HK-2 (cell line): ENCODE measurements around the gene NUP153.
"Not testable (repeated sequence)": the region's sequence is repeated elsewhere in the genome, so short reads cannot be mapped to it uniquely, and the experiment has no call there.

Experiments
- DNase-seq: peaks from one replicate; pipeline ENCODE4 v3.0.0-alpha.2; 2018; ENCODE audit not compliant: unreplicated experiment

NUP153 gene

GRCh38 chr6:17714177-17714576, 7.5 kb upstream of the NUP153 start:
- DNase-seq = no peak

GRCh38 chr6:17712576-17712975, 5.9 kb upstream of the NUP153 start:
- no peak for DNase-seq

GRCh38 chr6:17710331-17710730, 3.6 kb upstream of the NUP153 start:
- no peak for DNase-seq

DNA sequence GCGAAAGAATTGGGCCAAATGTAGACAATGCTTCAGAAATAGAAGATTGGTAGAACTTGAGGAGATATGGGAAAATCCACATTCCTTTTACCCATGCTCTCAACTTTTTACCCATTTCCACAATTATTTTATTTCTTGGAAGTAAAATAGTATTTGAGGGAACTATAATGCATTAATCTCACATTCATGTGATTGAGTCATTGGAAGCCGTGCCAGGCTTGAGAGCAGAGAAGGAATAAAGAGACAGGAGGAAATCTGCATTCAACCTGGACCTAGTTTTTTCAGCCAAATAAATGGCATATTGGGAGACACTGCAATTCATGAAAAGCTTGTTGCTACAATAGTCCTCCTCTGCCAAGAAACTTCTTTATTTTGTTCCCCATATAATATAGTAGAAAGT, 2.8 kb upstream of the NUP153 start:
- DNase-seq = no peak

DNA sequence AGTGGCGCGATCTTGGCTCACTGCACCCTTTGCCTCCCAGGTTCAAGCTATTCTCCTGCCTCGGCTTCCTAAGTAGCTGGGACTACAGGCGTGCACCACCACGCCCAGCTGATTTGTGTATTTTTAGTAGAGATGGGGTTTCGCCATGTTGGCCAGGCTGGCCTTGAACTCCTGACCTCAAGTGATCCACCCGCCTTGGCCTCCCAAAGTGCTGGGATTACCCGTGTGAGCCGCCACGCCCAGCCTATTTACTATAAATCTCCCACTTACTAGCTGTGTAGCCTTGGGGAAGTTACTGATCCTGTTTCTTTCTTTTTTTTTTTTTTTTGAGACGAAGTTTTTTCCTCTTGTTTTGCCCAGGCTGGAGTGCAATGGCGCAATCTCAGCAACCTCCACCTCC, 1.3 kb upstream of the NUP153 start:
- DNase-seq = not testable (repeated sequence)

GRCh38 chr6:17707371-17707651, 586 bp upstream of the NUP153 start:
- DNase-seq = no peak

- DNase-seq = peak; percentile 85
Observed at GRCh38 chr6:17705778-17706579, 746 bp downstream of the NUP153 start.

DNA sequence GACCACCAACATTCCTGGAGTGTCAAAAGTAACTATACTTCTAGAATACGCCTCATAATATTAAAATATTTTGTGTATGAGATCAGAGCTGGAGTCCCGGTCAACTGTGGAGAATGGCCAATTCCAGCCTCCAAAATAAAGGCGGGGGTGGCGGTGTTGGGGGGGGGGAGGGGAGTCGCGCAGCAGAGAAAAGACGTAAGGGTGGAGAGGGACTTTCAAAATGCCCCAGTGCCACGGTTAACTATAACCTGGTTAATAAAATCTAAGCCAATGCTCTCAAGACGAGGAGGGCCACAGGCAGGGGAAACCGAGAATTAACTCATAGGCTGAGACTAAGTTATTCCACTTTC, 1.3 kb downstream of the NUP153 start:
- DNase-seq = peak; percentile 65

GRCh38 chr6:17703256-17703694, 3.5 kb downstream of the NUP153 start:
- DNase-seq = peak; percentile 13

DNA sequence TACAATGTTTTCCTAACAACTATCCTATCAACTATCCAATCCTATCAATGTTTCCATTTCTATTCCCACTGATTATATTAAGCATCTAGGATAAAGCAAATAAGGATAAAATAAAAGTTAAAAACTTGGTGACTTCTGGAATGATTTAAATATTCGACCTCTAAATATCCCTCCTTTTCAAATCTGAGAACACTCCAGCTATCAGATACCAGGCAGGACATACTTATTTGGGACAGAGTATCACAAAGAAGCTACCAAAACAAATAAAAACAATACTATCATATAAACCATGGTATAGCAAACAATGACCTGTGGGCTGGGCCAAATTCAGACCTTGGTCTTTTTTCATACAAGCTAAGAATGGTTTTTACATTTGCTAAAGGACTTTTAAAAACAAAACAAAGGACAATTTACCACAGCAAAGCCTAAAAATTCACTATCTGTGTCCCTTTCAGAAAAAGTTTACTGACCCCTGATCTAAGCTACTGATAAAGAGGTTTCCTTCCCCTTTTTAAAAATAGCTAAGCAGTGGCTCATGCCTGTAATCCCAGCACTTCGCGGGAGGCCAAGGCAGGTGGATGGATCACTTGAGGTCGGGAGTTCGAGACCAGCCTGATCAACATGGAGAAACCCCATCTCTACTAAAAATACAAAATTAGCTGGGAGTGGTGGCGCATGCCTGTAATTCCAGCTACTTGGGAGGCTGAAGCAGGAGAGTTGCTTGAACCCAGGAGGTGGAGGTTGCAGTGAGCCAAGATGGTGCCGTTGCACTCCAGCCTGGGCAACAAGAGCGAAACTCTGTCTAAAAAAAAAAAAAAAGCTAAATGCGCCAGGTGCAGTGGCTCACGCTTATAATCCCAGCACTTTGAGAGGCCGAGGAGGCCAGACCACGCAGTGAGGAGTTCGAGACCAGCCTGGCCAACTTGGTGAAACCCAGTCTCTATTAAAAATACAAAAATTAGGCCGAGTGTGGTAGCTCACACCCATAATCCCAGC, 6.0 kb downstream of the NUP153 start:
- DNase-seq = no peak

DNA sequence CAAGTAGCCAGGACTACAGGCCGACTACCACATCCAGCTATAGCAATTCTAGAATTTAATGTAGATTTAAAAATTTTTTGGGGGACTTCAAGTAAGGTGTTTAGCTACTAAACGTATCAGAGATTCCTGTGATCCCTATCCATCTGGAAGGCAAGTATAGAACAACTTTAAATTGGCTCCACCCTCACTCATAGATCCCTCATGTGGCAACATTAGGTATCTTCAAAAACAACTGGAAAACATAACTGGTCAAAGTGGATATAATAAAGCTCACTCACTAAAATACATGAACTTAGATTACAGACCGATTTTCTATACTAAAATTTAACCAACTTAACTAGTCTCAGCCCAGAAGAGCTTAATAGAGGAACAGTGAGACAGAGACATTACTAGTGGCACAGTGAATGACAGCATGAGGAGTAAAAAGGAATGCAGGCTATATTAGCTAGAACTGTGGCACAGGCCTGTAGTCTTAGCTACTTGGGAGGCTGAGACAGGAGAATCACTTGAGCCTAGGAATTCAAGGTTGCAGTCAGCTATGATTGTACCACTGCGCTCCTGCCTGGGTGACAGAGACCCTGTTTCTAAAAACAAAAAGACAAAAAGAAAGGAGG, 14.7 kb downstream of the NUP153 start:
- no peak for DNase-seq

DNA sequence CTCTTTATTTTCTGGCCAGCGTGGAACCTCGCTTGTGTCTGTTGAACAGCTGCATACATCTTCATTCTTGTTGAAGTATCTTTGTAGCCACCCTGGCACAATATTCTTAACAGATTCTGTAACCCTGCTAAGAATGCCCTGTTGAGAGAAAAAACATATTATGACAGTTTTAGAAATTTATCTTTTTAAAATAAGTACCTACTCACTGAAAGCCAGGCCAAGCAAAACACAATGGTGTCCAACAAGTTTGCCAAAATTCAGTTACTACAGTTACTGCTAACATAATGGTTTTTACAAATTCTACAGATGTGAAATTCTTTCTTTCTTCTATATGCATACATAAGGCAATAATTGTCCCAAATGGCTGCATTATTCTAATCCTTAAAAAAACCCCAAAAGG, 18.2 kb downstream of the NUP153 start:
- DNase-seq = no peak

DNA sequence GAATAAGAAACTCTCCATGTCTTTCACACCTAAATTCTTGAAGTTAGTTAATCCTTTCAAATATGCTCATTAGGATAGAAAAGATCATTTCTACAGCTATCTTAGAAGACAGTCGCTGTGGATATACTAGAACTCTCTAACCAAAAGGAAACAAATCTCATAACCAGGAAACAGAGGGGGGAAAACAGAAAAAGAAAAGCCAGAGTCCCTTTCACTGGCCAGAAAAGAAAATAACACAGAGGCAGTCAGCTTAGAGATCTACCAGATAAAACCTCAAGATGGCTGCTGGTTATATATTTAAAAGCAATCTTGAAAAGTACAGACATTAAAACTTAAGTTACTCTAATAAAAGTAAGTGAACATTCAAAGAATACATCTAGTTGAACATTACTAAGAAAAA, 19.6 kb downstream of the NUP153 start:
- no peak for DNase-seq

DNA sequence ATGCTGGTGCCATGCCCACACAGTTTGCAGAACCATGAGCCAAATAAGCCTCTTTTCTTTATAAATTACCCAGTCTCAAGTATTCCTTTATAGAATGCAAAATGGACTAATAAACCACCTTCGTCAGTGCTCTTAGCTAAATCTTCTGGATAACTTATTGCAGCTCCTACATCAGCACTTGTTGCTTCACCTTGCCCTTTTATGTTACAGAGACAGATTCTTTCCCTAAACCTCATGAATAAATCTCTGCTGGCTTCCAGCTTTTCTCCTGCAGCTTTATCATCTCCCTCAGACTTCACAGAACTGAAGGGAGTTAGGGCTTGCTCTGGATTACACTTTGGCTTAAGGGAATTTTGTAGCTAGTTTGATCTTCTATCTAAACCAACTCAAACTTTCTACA, 22.6 kb downstream of the NUP153 start:
- no peak for DNase-seq

DNA sequence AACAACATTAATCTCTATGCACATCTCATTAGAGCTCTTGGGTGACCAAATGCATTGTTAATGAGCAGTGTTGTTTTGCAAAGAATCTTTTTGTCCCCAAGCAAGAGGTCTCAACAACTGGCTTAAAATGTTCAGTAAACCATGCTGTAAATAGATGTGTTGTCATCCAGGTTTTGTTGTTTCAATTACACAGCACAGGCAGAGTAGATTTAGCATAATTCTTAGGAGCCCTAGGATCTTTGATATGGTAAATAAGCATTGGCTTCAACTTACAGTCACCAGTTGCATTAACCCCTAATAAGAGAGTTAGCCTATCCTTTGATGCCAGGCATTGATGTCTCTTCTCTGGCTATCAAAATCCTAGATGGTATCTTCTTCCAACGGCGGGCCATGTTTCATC, 23.3 kb downstream of the NUP153 start:
- no peak for DNase-seq

- DNase-seq = peak; percentile 7
Observed at GRCh38 chr6:17679726-17680125, 27.0 kb downstream of the NUP153 start.

DNA sequence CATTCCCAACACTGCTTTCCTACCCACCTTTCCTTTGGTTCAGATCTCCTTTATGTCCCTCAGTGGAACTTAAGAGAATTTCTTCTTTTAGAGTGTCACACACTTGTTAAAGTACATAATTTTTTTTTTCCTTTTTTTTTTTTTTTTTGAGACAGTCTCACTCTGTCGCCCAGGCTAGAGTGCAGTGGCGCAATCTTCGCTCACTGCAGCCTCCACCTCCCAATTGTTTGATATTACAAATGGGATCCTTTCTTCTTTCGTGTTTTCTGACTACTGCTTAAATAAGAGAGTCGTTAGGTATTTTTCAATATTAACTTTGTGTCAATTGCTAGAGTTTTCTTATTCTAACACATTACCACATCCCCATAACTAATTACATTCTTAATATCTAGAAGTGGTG, 29.1 kb downstream of the NUP153 start:
- no peak for DNase-seq

GRCh38 chr6:17673543-17674254, 33.0 kb downstream of the NUP153 start:
- no peak for DNase-seq

- DNase-seq = no peak
Observed at GRCh38 chr6:17672064-17672718, 34.5 kb downstream of the NUP153 start.

GRCh38 chr6:17666646-17667045, 40.1 kb downstream of the NUP153 start:
- no peak for DNase-seq

GRCh38 chr6:17665132-17665531, 41.6 kb downstream of the NUP153 start:
- DNase-seq = no peak
